ENCODE results near the gene GPRASP3. TPM values are rescaled to one million over a fixed set of nuclear protein-coding genes. Genes with fewer than 3 reads are reported as not detected.
A peak's percentile ranks its signal among the peaks of the same experiment; 100 is the strongest.

The GPRASP3 gene
- total RNA-seq, 1 experiment from 2014 or later = 13.7 TPM

- ChIA-PET POLR2A (no interaction called here), CTCF (no interaction called here)
- no peak overlapping the region for H3K4me3 Mint-ChIP-seq
- TF ChIP-seq, protein P1, sequence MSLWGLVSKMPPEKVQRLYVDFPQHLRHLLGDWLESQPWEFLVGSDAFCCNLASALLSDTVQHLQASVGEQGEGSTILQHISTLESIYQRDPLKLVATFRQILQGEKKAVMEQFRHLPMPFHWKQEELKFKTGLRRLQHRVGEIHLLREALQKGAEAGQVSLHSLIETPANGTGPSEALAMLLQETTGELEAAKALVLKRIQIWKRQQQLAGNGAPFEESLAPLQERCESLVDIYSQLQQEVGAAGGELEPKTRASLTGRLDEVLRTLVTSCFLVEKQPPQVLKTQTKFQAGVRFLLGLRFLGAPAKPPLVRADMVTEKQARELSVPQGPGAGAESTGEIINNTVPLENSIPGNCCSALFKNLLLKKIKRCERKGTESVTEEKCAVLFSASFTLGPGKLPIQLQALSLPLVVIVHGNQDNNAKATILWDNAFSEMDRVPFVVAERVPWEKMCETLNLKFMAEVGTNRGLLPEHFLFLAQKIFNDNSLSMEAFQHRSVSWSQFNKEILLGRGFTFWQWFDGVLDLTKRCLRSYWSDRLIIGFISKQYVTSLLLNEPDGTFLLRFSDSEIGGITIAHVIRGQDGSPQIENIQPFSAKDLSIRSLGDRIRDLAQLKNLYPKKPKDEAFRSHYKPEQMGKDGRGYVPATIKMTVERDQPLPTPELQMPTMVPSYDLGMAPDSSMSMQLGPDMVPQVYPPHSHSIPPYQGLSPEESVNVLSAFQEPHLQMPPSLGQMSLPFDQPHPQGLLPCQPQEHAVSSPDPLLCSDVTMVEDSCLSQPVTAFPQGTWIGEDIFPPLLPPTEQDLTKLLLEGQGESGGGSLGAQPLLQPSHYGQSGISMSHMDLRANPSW (CRISPR knock-in tag; conservative IDR thresholded peaks at IDR 0.05; ENCODE audit: low read depth) = no peak
- TF ChIP-seq, protein P2, sequence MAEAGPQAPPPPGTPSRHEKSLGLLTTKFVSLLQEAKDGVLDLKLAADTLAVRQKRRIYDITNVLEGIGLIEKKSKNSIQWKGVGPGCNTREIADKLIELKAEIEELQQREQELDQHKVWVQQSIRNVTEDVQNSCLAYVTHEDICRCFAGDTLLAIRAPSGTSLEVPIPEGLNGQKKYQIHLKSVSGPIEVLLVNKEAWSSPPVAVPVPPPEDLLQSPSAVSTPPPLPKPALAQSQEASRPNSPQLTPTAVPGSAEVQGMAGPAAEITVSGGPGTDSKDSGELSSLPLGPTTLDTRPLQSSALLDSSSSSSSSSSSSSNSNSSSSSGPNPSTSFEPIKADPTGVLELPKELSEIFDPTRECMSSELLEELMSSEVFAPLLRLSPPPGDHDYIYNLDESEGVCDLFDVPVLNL (CRISPR knock-in tag; IDR thresholded peaks at IDR 0.05; ENCODE audit: borderline replicate concordance, low read depth) = no peak
- no peak for TF ChIP-seq IRF1 (CRISPR knock-in tag; IDR thresholded peaks at IDR 0.05)
- no peak for TF ChIP-seq ATF1 (CRISPR knock-in tag; IDR thresholded peaks at IDR 0.05)
- no peak for TF ChIP-seq SOX15 (CRISPR knock-in tag; IDR thresholded peaks at IDR 0.05)
- peaks cover 35% of the 10 kb centered on the region for H3K4me1 Mint-ChIP-seq
- no peaks in the 10 kb centered on the region for H3K36me3 Mint-ChIP-seq
- no peaks in the 10 kb centered on the region for H3K27me3 Mint-ChIP-seq (ENCODE audit: low read depth)
- no peaks in the 10 kb centered on the region for H3K9me3 Mint-ChIP-seq
- H3K27ac Mint-ChIP-seq = no peak overlapping the region; the same call in 1 of the 2 replicates
- DNase-seq (ENCODE audit: low spot score) = no peak
- no peak for ATAC-seq
These were observed 19.1 kb downstream of the GPRASP3 start for GRCh38 chrX:102739657-102740056.

DNA sequence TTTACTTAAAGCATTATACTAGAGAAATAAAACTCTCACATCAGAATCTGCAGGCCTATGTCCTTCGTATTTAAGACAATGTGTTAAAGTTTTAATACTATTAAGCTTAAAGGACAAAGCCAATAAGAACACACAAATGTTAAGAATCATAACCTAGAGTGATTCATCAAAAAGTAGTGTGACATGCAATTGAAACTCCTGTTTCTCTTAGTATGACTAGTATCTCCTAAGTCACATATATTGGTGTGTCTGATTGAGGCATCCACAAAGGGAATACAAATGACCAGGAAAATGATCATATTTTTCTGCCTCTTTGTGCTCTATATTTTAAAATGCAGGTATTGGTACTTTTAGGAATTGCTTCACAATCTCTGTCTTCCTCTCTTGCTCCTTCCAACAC is 23.8 kb downstream of the GPRASP3 start:
- ATAC-seq (no peak), DNase-seq (ENCODE audit: low spot score) (no peak)
- TF ChIP-seq ZNF263 (CRISPR knock-in tag; IDR thresholded peaks at IDR 0.05; ENCODE audit: low read depth) = no peak
- Mint-ChIP-seq H3K27me3 (ENCODE audit: low read depth) (no peaks in the 10 kb centered on the region; the same call in 1 of the 2 replicates), H3K4me3 (peak overlapping the region; percentile 93; the same call in 1 of the 2 replicates), H3K4me1 (peaks cover 46% of the 10 kb centered on the region), H3K27ac (no peak overlapping the region), H3K9me3 (no peaks in the 10 kb centered on the region), H3K36me3 (peaks cover 8% of the 10 kb centered on the region; the same call in 1 of the 2 replicates)
- ChIA-PET CTCF (no interaction called here), POLR2A (no interaction called here)

DNA sequence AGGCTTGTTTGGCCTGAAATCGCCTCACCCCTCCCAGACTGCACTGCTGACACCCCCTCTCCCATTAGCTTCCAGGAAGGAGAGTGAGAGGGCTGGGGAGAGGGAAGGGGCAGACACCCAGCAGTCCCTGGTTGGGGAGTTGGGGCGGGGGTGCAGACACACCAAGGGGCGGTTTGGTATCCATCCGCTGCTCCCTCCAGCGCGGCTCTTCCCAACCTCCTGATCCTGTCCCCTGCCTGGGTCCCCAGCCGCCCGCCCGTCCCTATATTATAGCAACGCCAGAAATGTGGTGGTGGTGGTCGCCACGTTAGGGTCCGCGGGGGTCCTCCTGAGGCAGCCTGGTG is 24.9 kb downstream of the GPRASP3 start:
- TF ChIP-seq TP53 (CRISPR knock-in tag; IDR thresholded peaks at IDR 0.05) (no peak), GTF2I (CRISPR knock-in tag; conservative IDR thresholded peaks at IDR 0.05) (no peak), FOXJ3 (CRISPR knock-in tag; IDR thresholded peaks at IDR 0.05; ENCODE audit: borderline replicate concordance) (no peak)
- TF ChIP-seq, protein P3, sequence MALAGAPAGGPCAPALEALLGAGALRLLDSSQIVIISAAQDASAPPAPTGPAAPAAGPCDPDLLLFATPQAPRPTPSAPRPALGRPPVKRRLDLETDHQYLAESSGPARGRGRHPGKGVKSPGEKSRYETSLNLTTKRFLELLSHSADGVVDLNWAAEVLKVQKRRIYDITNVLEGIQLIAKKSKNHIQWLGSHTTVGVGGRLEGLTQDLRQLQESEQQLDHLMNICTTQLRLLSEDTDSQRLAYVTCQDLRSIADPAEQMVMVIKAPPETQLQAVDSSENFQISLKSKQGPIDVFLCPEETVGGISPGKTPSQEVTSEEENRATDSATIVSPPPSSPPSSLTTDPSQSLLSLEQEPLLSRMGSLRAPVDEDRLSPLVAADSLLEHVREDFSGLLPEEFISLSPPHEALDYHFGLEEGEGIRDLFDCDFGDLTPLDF (CRISPR knock-in tag; IDR thresholded peaks at IDR 0.05) = no peak
- TF ChIP-seq, protein P4, sequence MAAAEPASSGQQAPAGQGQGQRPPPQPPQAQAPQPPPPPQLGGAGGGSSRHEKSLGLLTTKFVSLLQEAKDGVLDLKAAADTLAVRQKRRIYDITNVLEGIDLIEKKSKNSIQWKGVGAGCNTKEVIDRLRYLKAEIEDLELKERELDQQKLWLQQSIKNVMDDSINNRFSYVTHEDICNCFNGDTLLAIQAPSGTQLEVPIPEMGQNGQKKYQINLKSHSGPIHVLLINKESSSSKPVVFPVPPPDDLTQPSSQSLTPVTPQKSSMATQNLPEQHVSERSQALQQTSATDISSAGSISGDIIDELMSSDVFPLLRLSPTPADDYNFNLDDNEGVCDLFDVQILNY (CRISPR knock-in tag; IDR thresholded peaks at IDR 0.05) = no peak
- peak; percentile 35 for DNase-seq (ENCODE audit: low spot score)
- peaks cover 34% of the 10 kb centered on the region for H3K4me1 Mint-ChIP-seq
- H3K27ac Mint-ChIP-seq = no peak overlapping the region
- H3K27me3 Mint-ChIP-seq (ENCODE audit: low read depth) = no peaks in the 10 kb centered on the region; the same call in 1 of the 2 replicates
- H3K9me3 Mint-ChIP-seq = no peaks in the 10 kb centered on the region
- H3K4me3 Mint-ChIP-seq = peak overlapping the region; percentile 93
- ChIA-PET CTCF (interaction anchor here (0.6 to 0.9 kb wide), 2 partner anchors 72 to 206 kb away, joined by 3 read pairs; no protein-coding TSS in a partner anchor), POLR2A (no interaction called here)
- peaks cover 8% of the 10 kb centered on the region; the same call in 1 of the 2 replicates for H3K36me3 Mint-ChIP-seq
- peak; percentile 44 for ATAC-seq
